H1 (cell line): ENCODE data around the gene SHROOM3. TPM values are rescaled to one million over a fixed set of nuclear protein-coding genes. Genes with fewer than 3 reads are reported as not detected.
A peak's percentile ranks its signal among the peaks of the same experiment; 100 is the strongest.

Source experiments
- CTCF ChIA-PET: fragments of 300-600 bp; sonication (Branson Sonifier 250); formaldehyde crosslinking; loops from one replicate; lab custom pipeline; 2021; ENCODE audit not compliant: partially characterized antibody; lab: Charles Lee
- POLR2A ChIA-PET: fragments of 300-600 bp; sonication (Branson Sonifier 250); formaldehyde crosslinking; loops from one replicate; lab custom pipeline; 2021; ENCODE audit warnings: inconsistent platforms; ENCODE audit not compliant: partially characterized antibody; lab: Charles Lee
- DNase-seq, 2 experiments: peaks; one replicate each; pipeline versions ENCODE4 v3.0.0 to v3.0.0-alpha.2; 2010 to 2022; ENCODE audit warnings: low spot score in 2 of 2, low read depth in 1 of 2, mixed read lengths in 1 of 2
- FAIRE-seq: peaks from 2 replicates; lab custom pipeline; 2011; peaks lifted over from hg19 to GRCh38; lab: Jason Lieb, UNC
- H2AFZ ChIP-seq: 2 replicates; pipeline ENCODE4 v1.8.1; 2012; ENCODE audit warnings: low read length, inconsistent platforms
- H2AK5ac ChIP-seq: 2 replicates; pipeline ENCODE4 v1.6.1; 2013; ENCODE audit warnings: low read depth, low read length
- H2BK120ac ChIP-seq: replicated peaks from 2 replicates; pipeline ENCODE3; 2013; ENCODE audit warnings: low read depth, low read length, inconsistent platforms
- H2BK12ac ChIP-seq: 2 replicates; pipeline ENCODE4 v1.6.1; 2013; ENCODE audit warnings: low read depth, low read length
- H2BK15ac ChIP-seq: 2 replicates; pipeline ENCODE4 v1.6.1; 2013; ENCODE audit warnings: low read length
- H2BK20ac ChIP-seq: 2 replicates; pipeline ENCODE4 v1.6.1; 2013; ENCODE audit warnings: low read length
- H2BK5ac ChIP-seq: 2 replicates; pipeline ENCODE4 v1.6.1; 2013; ENCODE audit warnings: low read depth, low read length
- H3K14ac ChIP-seq: 2 replicates; pipeline ENCODE4 v1.6.1; 2013; ENCODE audit warnings: inconsistent platforms; ENCODE audit not compliant: insufficient read length
- H3K18ac ChIP-seq: 2 replicates; pipeline ENCODE4 v1.6.1; 2013; ENCODE audit warnings: low read length; ENCODE audit errors: extremely low read depth
- H3K23ac ChIP-seq: 2 replicates; pipeline ENCODE4 v1.6.1; 2013; ENCODE audit warnings: inconsistent platforms; ENCODE audit not compliant: insufficient read length
- H3K23me2 ChIP-seq: 2 replicates; pipeline ENCODE4 v1.6.1; 2013; ENCODE audit warnings: low read depth, low read length
- H3K27ac ChIP-seq: 2 replicates; pipeline ENCODE4 v1.6.1; 2011; ENCODE audit warnings: low read depth, low read length, inconsistent platforms
- H3K27me3 ChIP-seq, 4 experiments: replicated peaks in 1 of 4; 1 replicate in 1 of 4; 2 replicates in 3 of 4; pipeline versions ENCODE4 v1.6.1 to v1.8.1; 2011 to 2013; ENCODE audit warnings: low read length in 3 of 4, mild to moderate bottlenecking in 3 of 4, inconsistent platforms in 2 of 4, mixed read lengths in 2 of 4, moderate library complexity in 1 of 4; ENCODE audit not compliant: control insufficient read depth in 3 of 4, insufficient read depth in 3 of 4; ENCODE audit errors: extremely low read depth in 1 of 4
- H3K36me3 ChIP-seq, 4 experiments: 2 replicates each; pipeline versions ENCODE4 v1.6.1 to v1.8.1; 2011 to 2013; ENCODE audit warnings: mild to moderate bottlenecking in 4 of 4, low read length in 3 of 4, moderate library complexity in 2 of 4, control low read depth in 1 of 4, inconsistent platforms in 1 of 4; ENCODE audit not compliant: insufficient read depth in 4 of 4, control insufficient read depth in 2 of 4
- H3K4ac ChIP-seq: replicated peaks from 2 replicates; pipeline ENCODE3; 2013; ENCODE audit warnings: low read length, low read depth, mixed read lengths, inconsistent platforms; ENCODE audit not compliant: insufficient read length
- H3K4me1 ChIP-seq, 4 experiments: replicated peaks in 1 of 4; 1 replicate in 1 of 4; 2 replicates in 3 of 4; pipeline versions ENCODE4 v1.6.1 to v1.8.1; 2011 to 2013; ENCODE audit warnings: low read length in 3 of 4, inconsistent platforms in 2 of 4, mixed read lengths in 1 of 4; ENCODE audit not compliant: insufficient read depth in 4 of 4, control insufficient read depth in 3 of 4
- H3K4me2 ChIP-seq, 2 experiments: 2 replicates each; pipeline versions ENCODE4 v1.6.1 to v1.8.1; 2011 to 2013; ENCODE audit warnings: low read depth in 2 of 2, low read length in 2 of 2, control low read depth in 1 of 2, inconsistent platforms in 1 of 2, mild to moderate bottlenecking in 1 of 2; ENCODE audit not compliant: insufficient read depth in 1 of 2
- H3K4me3 ChIP-seq, 4 experiments: fragments of 200-600, 300-600 bp in 1 of 4; sonication (generic), shearing (Covaris generic), sonication (Bioruptor Twin) in 1 of 4; 2 replicates each; pipeline versions ENCODE4 v1.5.1 to v1.8.1; 2011 to 2016; ENCODE audit warnings: low read length in 4 of 4, low read depth in 3 of 4, control low read depth in 2 of 4, inconsistent platforms in 2 of 4, mild to moderate bottlenecking in 2 of 4, mixed read lengths in 1 of 4, moderate library complexity in 1 of 4; ENCODE audit not compliant: insufficient read depth in 2 of 4; ENCODE audit errors: extremely low read depth in 1 of 4
- H3K56ac ChIP-seq: replicated peaks from 2 replicates; pipeline ENCODE3; 2013; ENCODE audit warnings: low read depth, mild to moderate bottlenecking, mixed read lengths, low read length, inconsistent platforms; ENCODE audit not compliant: insufficient read length
- H3K79me1 ChIP-seq: 2 replicates; pipeline ENCODE4 v1.6.1; 2013; ENCODE audit warnings: low read depth, low read length, control low read depth
- H3K79me2 ChIP-seq, 2 experiments: 2 replicates each; pipeline versions ENCODE4 v1.6.1 to v1.8.1; 2012 to 2013; ENCODE audit warnings: low read length in 2 of 2, mild to moderate bottlenecking in 2 of 2, inconsistent platforms in 1 of 2; ENCODE audit not compliant: insufficient read depth in 2 of 2, control insufficient read depth in 1 of 2
- H3K9ac ChIP-seq, 4 experiments: replicated peaks in 1 of 4; 1 replicate in 1 of 4; 2 replicates in 3 of 4; pipeline versions ENCODE4 v1.6.1 to v1.8.1; 2011 to 2013; ENCODE audit warnings: low read depth in 3 of 4, low read length in 3 of 4, control low read depth in 2 of 4, mild to moderate bottlenecking in 2 of 4, moderate library complexity in 2 of 4, inconsistent platforms in 1 of 4; ENCODE audit errors: extremely low read depth in 1 of 4
- H3K9me3 ChIP-seq, 2 experiments: 2 replicates each; pipeline versions ENCODE4 v1.6.1 to v1.8.1; 2012 to 2013; ENCODE audit warnings: mild to moderate bottlenecking in 2 of 2, moderate library complexity in 2 of 2, control low read depth in 1 of 2, inconsistent platforms in 1 of 2, low read depth in 1 of 2, low read length in 1 of 2, mixed read lengths in 1 of 2; ENCODE audit not compliant: insufficient read depth in 2 of 2
- H4K20me1 ChIP-seq, 2 experiments: replicated peaks in 1 of 2; 2 replicates each; pipeline versions ENCODE3 to v1.8.1; 2011 to 2013; ENCODE audit warnings: inconsistent platforms in 2 of 2, low read length in 2 of 2, mild to moderate bottlenecking in 1 of 2; ENCODE audit not compliant: insufficient read depth in 2 of 2, control insufficient read depth in 1 of 2
- H4K5ac ChIP-seq: 2 replicates; pipeline ENCODE4 v1.6.1; 2013; ENCODE audit warnings: low read length, low read depth, mixed read lengths, inconsistent platforms; ENCODE audit not compliant: insufficient read length
- H4K8ac ChIP-seq: 2 replicates; pipeline ENCODE4 v1.8.0; 2013; ENCODE audit warnings: mild to moderate bottlenecking, moderate library complexity, low read length, inconsistent platforms; ENCODE audit not compliant: insufficient read depth; ENCODE audit errors: extremely low read depth
- H4K91ac ChIP-seq: replicated peaks from 2 replicates; pipeline ENCODE3; 2013; ENCODE audit warnings: low read length, mixed read lengths, inconsistent platforms; ENCODE audit not compliant: insufficient read length
- ASH2L ChIP-seq: fragments of 200-600, 300-600 bp; sonication (generic); IDR thresholded peaks from one replicate; pipeline ENCODE4 v1.7.1; 2017; ENCODE audit warnings: low read length
- BACH1 ChIP-seq: IDR thresholded peaks from 2 replicates; pipeline ENCODE4 v1.6.1; 2012; ENCODE audit warnings: low read length, improper control_type of control experiment
- FOSL1 ChIP-seq: IDR thresholded peaks from 2 replicates; pipeline ENCODE4 v1.6.1; 2011; ENCODE audit warnings: mild to moderate bottlenecking, low read depth, low read length, moderate library complexity; ENCODE audit not compliant: insufficient read depth
- GABPA ChIP-seq: IDR thresholded peaks from 2 replicates; pipeline ENCODE4 v1.6.1; 2011; ENCODE audit warnings: mild to moderate bottlenecking, low read length, moderate library complexity, borderline replicate concordance; ENCODE audit not compliant: insufficient read depth
- HDAC6 ChIP-seq: IDR thresholded peaks from one replicate; pipeline ENCODE4 v1.7.1; 2012; ENCODE audit warnings: low read depth, mild to moderate bottlenecking, inconsistent platforms, low read length, moderate library complexity
- JUND ChIP-seq: IDR thresholded peaks from 2 replicates; pipeline ENCODE4 v1.6.1; 2011; ENCODE audit warnings: mild to moderate bottlenecking, improper control_type of control experiment, low read length
- KDM5A ChIP-seq: fragments of 200-600 bp; IDR thresholded peaks from 2 replicates; pipeline ENCODE4 v1.7.1; 2012; ENCODE audit warnings: mild to moderate bottlenecking, low read length, inconsistent platforms, mixed read lengths
- NANOG ChIP-seq: IDR thresholded peaks from 2 replicates; pipeline ENCODE4 v1.6.1; 2011; ENCODE audit warnings: low read length, low read depth, mild to moderate bottlenecking, inconsistent platforms; ENCODE audit not compliant: insufficient read depth, poor library complexity, severe bottlenecking
- POLR2A ChIP-seq, 2 experiments: IDR thresholded peaks; 1 replicate in 1 of 2; 2 replicates in 1 of 2; pipeline ENCODE4 v1.6.1; 2011; ENCODE audit warnings: low read depth in 2 of 2, low read length in 2 of 2, mild to moderate bottlenecking in 2 of 2; ENCODE audit errors: control extremely low read depth in 1 of 2
- SIX5 ChIP-seq: IDR thresholded peaks from 2 replicates; pipeline ENCODE4 v1.6.1; 2011; ENCODE audit warnings: mild to moderate bottlenecking, low read depth, low read length
- SP1 ChIP-seq: IDR thresholded peaks from 2 replicates; pipeline ENCODE4 v1.6.1; 2011; ENCODE audit warnings: low read depth, low read length
- TAF1 ChIP-seq: IDR thresholded peaks from 2 replicates; pipeline ENCODE4 v1.6.1; 2011; ENCODE audit warnings: mild to moderate bottlenecking, low read depth, low read length
- ZNF274 ChIP-seq: IDR thresholded peaks from 2 replicates; pipeline ENCODE4 v1.7.0; 2012; ENCODE audit warnings: low read length, borderline replicate concordance; ENCODE audit errors: extremely low read depth
- WGBS, 2 experiments: shearing (Covaris generic) in 1 of 2; methylation state at CpG; one replicate each; pipeline versions ENCODE4 v1.1.6 to v1.1.7; 2013 to 2015; ENCODE audit warnings: low lambda C conversion rate in 2 of 2, mixed read lengths in 2 of 2, inconsistent platforms in 1 of 2, low coverage in 1 of 2, missing lambda C conversion rate in 1 of 2; ENCODE audit not compliant: insufficient replicate concordance in 2 of 2, insufficient coverage in 1 of 2, insufficient read length in 1 of 2; ENCODE audit errors: extremely low coverage in 1 of 2, missing lambda C conversion rate in 1 of 2; 5-methylcytosine and 5-hydroxymethylcytosine counted together
- polyA plus RNA-seq, 7 experiments: library from polyadenylated mRNA; depleted of rRNA in 3 of 7; stranded (reverse) in 5 of 7; unstranded in 2 of 7; fragments of >200 nt in 5 of 7; fragments of 200-250 nt in 2 of 7; gene quantifications; 1 replicate in 5 of 7; 2 replicates in 1 of 7; 4 replicates in 1 of 7; pipeline versions ENCODE4 v1.2.1 to v1.2.3, GENCODE V29; 2011 to 2013; ENCODE audit warnings: missing spikeins in 2 of 7, mixed read lengths in 2 of 7
- total RNA-seq: library from RNA; stranded (reverse); fragmentation: NEBNext Ultra II Directional; extraction: Animal tissue kit (Norgen Biotek cat#: 25700); gene quantifications from 2 replicates; pipeline ENCODE4 v1.2.1, GENCODE V29; 2021
- TF ChIP-seq, protein P1 (sequence below): IDR thresholded peaks from 2 replicates; pipeline ENCODE4 v1.6.1; 2011; ENCODE audit warnings: low read length, improper control_type of control experiment

The SHROOM3 gene
- total and polyA plus RNA-seq, 2 of the 8 experiments (the other 6 are each of a cell fraction or from before 2014, with no cell fraction given): 15.8 to 34.0 TPM

DNA sequence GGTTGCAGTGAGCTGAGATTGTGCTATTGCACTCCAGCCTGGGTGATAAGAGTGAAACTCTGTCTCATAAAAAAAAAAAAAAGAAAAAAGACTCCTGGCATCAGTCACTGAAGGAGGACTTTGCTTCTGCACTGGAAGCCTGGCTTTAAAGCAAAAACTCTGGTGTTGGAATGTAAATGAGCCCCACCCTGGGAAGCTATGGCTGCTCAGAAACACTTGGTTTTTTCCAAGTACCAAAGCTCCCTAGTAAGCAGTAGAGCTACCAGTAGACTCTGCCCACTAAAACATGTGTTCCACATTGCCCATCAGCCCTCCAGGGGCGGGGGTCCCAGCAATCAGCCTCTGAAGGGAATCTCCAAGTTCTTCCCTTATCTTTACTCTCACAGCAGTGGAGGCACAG lies 154.4 kb downstream of the SHROOM3 start:
- no peak overlapping the region for H2BK15ac ChIP-seq
- H3K79me2 ChIP-seq: no peaks in the 10 kb centered on the region; a peak in 1 of 4 replicates
- DNase-seq (no peak), FAIRE-seq (no peak)
- H3K23me2 ChIP-seq: peaks cover 2% of the 10 kb centered on the region; the same call in 1 of the 2 replicates
- ChIA-PET CTCF (interaction anchor here (0.8 to 1.6 kb wide), 7 partner anchors 18 to 171 kb away, joined by 3 to 5 read pairs (median 3); no protein-coding TSS in a partner anchor), POLR2A (interaction anchor here (0.6 to 1.6 kb wide), 7 partner anchors 11 to 134 kb away, joined by 3 to 6 read pairs (median 3); no protein-coding TSS in a partner anchor)
- peak overlapping the region; percentile 89 for H3K27ac ChIP-seq
- peak overlapping the region; percentile 96 for H2BK120ac ChIP-seq
- no peak overlapping the region for H3K56ac ChIP-seq
- H2AK5ac ChIP-seq: no peak overlapping the region
- H4K8ac ChIP-seq: no peak overlapping the region
- H3K4me2 ChIP-seq: peak overlapping the region; percentile 50 to 68; a peak in 3 of 4 replicates
- peaks cover 14 to 27% (median 21%) of the 10 kb centered on the region in 4 experiments for H3K4me1 ChIP-seq
- H4K91ac ChIP-seq: peak overlapping the region; percentile 86
- H3K36me3 ChIP-seq: no peaks in the 10 kb centered on the region
- H2AFZ ChIP-seq: no peak overlapping the region
- peak overlapping the region; percentile 95; the same call in 1 of the 2 replicates for H2BK5ac ChIP-seq
- no peak overlapping the region for H3K14ac ChIP-seq
- H3K27me3 ChIP-seq: no peaks in the 10 kb centered on the region
- peak overlapping the region; percentile 81 for H3K18ac ChIP-seq
- no peaks in the 10 kb centered on the region for H3K79me1 ChIP-seq
- no peaks in the 10 kb centered on the region for H3K9me3 ChIP-seq
- peak overlapping the region; percentile 28 for H3K4ac ChIP-seq
- H3K23ac ChIP-seq: no peak overlapping the region
- H2BK20ac ChIP-seq: no peak overlapping the region
- peak overlapping the region in 1 of 4 experiments; percentile 66; a peak in 1 of 7 replicates for H3K9ac ChIP-seq
- WGBS, 2 experiments: 12% methylated on average over 1 of the region's 1 CpG; no CpG with 5 or more reads in 1 of the 2 experiments
- H2BK12ac ChIP-seq: peak overlapping the region; percentile 92
- no peaks in the 10 kb centered on the region for H4K20me1 ChIP-seq
- H3K4me3 ChIP-seq: peak overlapping the region in 1 of 4 experiments; percentile 38; a peak in 1 of 8 replicates
- peak overlapping the region; percentile 49 for H4K5ac ChIP-seq
- TF ChIP-seq ZNF274 (no peak), KDM5A (no peak), SP1 (no peak), JUND (no peak), ASH2L (no peak), NANOG (no peak), BACH1 (no peak), HDAC6 (no peak), SIX5 (no peak), POLR2A (IDR thresholded peaks at IDR 0.05; ENCODE audit: control extremely low read depth in 1 of 2, low read depth in 2 of 2, low read length in 2 of 2) (no peak), TAF1 (no peak), FOSL1 (no peak), GABPA (no peak)
- TF ChIP-seq, protein P1, sequence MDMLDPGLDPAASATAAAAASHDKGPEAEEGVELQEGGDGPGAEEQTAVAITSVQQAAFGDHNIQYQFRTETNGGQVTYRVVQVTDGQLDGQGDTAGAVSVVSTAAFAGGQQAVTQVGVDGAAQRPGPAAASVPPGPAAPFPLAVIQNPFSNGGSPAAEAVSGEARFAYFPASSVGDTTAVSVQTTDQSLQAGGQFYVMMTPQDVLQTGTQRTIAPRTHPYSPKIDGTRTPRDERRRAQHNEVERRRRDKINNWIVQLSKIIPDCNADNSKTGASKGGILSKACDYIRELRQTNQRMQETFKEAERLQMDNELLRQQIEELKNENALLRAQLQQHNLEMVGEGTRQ: no peak
